ENCODE measurements around the gene SNAP25.

The SNAP25 gene

GRCh38 chr20:10228330-10228729 is 9.7 kb downstream of the SNAP25 start:
- Histone ChIP-seq H2AFZ (ENCODE audit: low read length) (no peak overlapping the region), H3K9me3 (replicated peaks; ENCODE audit: insufficient read depth, low read length) (no peaks in the 10 kb centered on the region), H3K9me2 (replicated peaks; ENCODE audit: insufficient read depth, low read length) (no peaks in the 10 kb centered on the region), H4K20me1 (ENCODE audit: insufficient read depth, low read length) (no peaks in the 10 kb centered on the region), H3K36me3 (replicated peaks; ENCODE audit: insufficient read depth, low read length) (no peaks in the 10 kb centered on the region), H3K4me1 (ENCODE audit: low read length) (no peaks in the 10 kb centered on the region), H3K27me3 (replicated peaks; ENCODE audit: insufficient read depth, low read length) (no peaks in the 10 kb centered on the region), H3K27ac (ENCODE audit: low read length) (no peak overlapping the region), H3K79me2 (ENCODE audit: low read length) (no peaks in the 10 kb centered on the region), H3K4me2 (ENCODE audit: low read depth, low read length) (no peak overlapping the region), H3K4me3 (ENCODE audit: low read length) (no peak overlapping the region), H3K9ac (ENCODE audit: low read length) (no peak overlapping the region), H3F3A (ENCODE audit: insufficient read depth, low read length) (no peaks in the 10 kb centered on the region)
- TF ChIP-seq EZH2phosphoT487 (IDR thresholded peaks at IDR 0.05; ENCODE audit: low read length) (no peak), CTCF (IDR thresholded peaks at IDR 0.05; ENCODE audit: low read length) (no peak), EZH2 (optimal IDR thresholded peaks at IDR 0.05; ENCODE audit: low read depth, low read length) (no peak)
- DNase-seq = no peak

GRCh38 chr20:10231290-10231689 is 12.7 kb downstream of the SNAP25 start:
- Histone ChIP-seq H4K20me1 (ENCODE audit: insufficient read depth, low read length) (no peaks in the 10 kb centered on the region), H3K36me3 (replicated peaks; ENCODE audit: insufficient read depth, low read length) (no peaks in the 10 kb centered on the region), H3K9me2 (replicated peaks; ENCODE audit: insufficient read depth, low read length) (no peaks in the 10 kb centered on the region), H3K4me2 (ENCODE audit: low read depth, low read length) (no peak overlapping the region), H3K27me3 (replicated peaks; ENCODE audit: insufficient read depth, low read length) (no peaks in the 10 kb centered on the region), H3K9me3 (replicated peaks; ENCODE audit: insufficient read depth, low read length) (no peaks in the 10 kb centered on the region), H3K4me3 (ENCODE audit: low read length) (no peak overlapping the region), H3K79me2 (ENCODE audit: low read length) (no peaks in the 10 kb centered on the region), H3F3A (ENCODE audit: insufficient read depth, low read length) (no peaks in the 10 kb centered on the region), H3K9ac (ENCODE audit: low read length) (no peak overlapping the region), H3K4me1 (ENCODE audit: low read length) (no peaks in the 10 kb centered on the region), H3K27ac (ENCODE audit: low read length) (no peak overlapping the region), H2AFZ (ENCODE audit: low read length) (no peak overlapping the region)
- no peak for DNase-seq
- TF ChIP-seq EZH2phosphoT487 (IDR thresholded peaks at IDR 0.05; ENCODE audit: low read length) (no peak), EZH2 (optimal IDR thresholded peaks at IDR 0.05; ENCODE audit: low read depth, low read length) (no peak), CTCF (IDR thresholded peaks at IDR 0.05; ENCODE audit: low read length) (no peak)

GRCh38 chr20:10236540-10237533 is 18.2 kb downstream of the SNAP25 start:
- Histone ChIP-seq H3K9me3 (replicated peaks; ENCODE audit: insufficient read depth, low read length) (no peaks in the 10 kb centered on the region), H3K4me1 (ENCODE audit: low read length) (no peaks in the 10 kb centered on the region), H3K36me3 (replicated peaks; ENCODE audit: insufficient read depth, low read length) (no peaks in the 10 kb centered on the region), H2AFZ (ENCODE audit: low read length) (no peak overlapping the region), H3F3A (ENCODE audit: insufficient read depth, low read length) (no peaks in the 10 kb centered on the region), H3K27ac (ENCODE audit: low read length) (no peak overlapping the region), H3K4me3 (ENCODE audit: low read length) (no peak overlapping the region), H4K20me1 (ENCODE audit: insufficient read depth, low read length) (no peaks in the 10 kb centered on the region), H3K9me2 (replicated peaks; ENCODE audit: insufficient read depth, low read length) (no peaks in the 10 kb centered on the region), H3K4me2 (ENCODE audit: low read depth, low read length) (no peak overlapping the region), H3K27me3 (replicated peaks; ENCODE audit: insufficient read depth, low read length) (no peaks in the 10 kb centered on the region), H3K79me2 (ENCODE audit: low read length) (no peaks in the 10 kb centered on the region), H3K9ac (ENCODE audit: low read length) (no peak overlapping the region)
- TF ChIP-seq CTCF (IDR thresholded peaks at IDR 0.05; ENCODE audit: low read length) = no peak
- TF ChIP-seq EZH2phosphoT487 (IDR thresholded peaks at IDR 0.05; ENCODE audit: low read length) = no peak
- no peak for TF ChIP-seq EZH2 (optimal IDR thresholded peaks at IDR 0.05; ENCODE audit: low read depth, low read length)
- DNase-seq = no peak
